Activated CD8-positive, alpha-beta memory T cell treated with anti-CD3 and anti-CD28 coated beads for 36 hours (primary cell): Measurements from ENCODE around the gene ATAD3A. TPM values are rescaled to one million over a fixed set of nuclear protein-coding genes. Genes with fewer than 3 reads are reported as not detected.

Experiments
- total RNA-seq, 2 experiments: library from RNA; stranded (reverse); gene quantifications; one replicate each; pipeline ENCODE4 v1.2.3, GENCODE V29; 2021

The ATAD3A gene
- total RNA-seq, 2 experiments from 2014 or later: 92.8 to 97.5 TPM

Other genes with a start within 250 kb of the ATAD3A start
- 10 to 100 TPM; 76.5 to 80.1 TPM for gene UBE2J2, start 238.3 kb upstream of the ATAD3A start, total RNA-seq
- 1 to 10 TPM; 3.1 to 4.7 TPM for gene SCNN1D, start 231.7 kb upstream of the ATAD3A start, total RNA-seq
- gene ACAP3, start 204.2 kb upstream of the ATAD3A start, total RNA-seq: 10 to 100 TPM; 33.6 to 38.3 TPM
- 10 to 100 TPM; 31.7 to 34.2 TPM for gene PUSL1, start 203.6 kb upstream of the ATAD3A start, total RNA-seq
- 100 to 1,000 TPM; 124 to 125 TPM for gene INTS11, start 187.5 kb upstream of the ATAD3A start, total RNA-seq
- 10 to 100 TPM; 15.6 to 16.0 TPM for gene CPTP, start 187.4 kb upstream of the ATAD3A start, total RNA-seq
- gene TAS1R3, start 180.9 kb upstream of the ATAD3A start, total RNA-seq: under 1 TPM; 0.17 to 0.27 TPM
- gene DVL1, start 162.7 kb upstream of the ATAD3A start, total RNA-seq: 10 to 100 TPM; 43.8 to 45.2 TPM
- gene MXRA8, start 153.6 kb upstream of the ATAD3A start, total RNA-seq: under 1 TPM; 0.29 to 0.55 TPM
- gene AURKAIP1, start 137.0 kb upstream of the ATAD3A start, total RNA-seq: 100 to 1,000 TPM; 164 to 167 TPM
- gene CCNL2, start 112.8 kb upstream of the ATAD3A start, total RNA-seq: 100 to 1,000 TPM; 110 to 112 TPM
- 100 to 1,000 TPM; 191 to 196 TPM for gene MRPL20, start 104.9 kb upstream of the ATAD3A start, total RNA-seq
- not detected for gene ANKRD65, start 90.9 kb upstream of the ATAD3A start, total RNA-seq
- 1 to 10 TPM in 1 of 2 experiments, under 1 TPM in 1; 0.89 to 1.2 TPM for gene VWA1, start 76.5 kb upstream of the ATAD3A start, total RNA-seq
- 1 to 10 TPM; 1.0 to 1.3 TPM for gene ATAD3C, start 62.5 kb upstream of the ATAD3A start, total RNA-seq
- 10 to 100 TPM; 82.9 to 93.1 TPM for gene ATAD3B, start 40.4 kb upstream of the ATAD3A start, total RNA-seq
- under 1 TPM in 1 of 2 experiments, not detected in 1; 0.48 TPM for gene TMEM240, start 28.5 kb downstream of the ATAD3A start, total RNA-seq
- gene SSU72, start 62.7 kb downstream of the ATAD3A start, total RNA-seq: 100 to 1,000 TPM; 121 to 126 TPM
- 1 to 10 TPM; 3.0 to 3.2 TPM for gene FNDC10, start 88.0 kb downstream of the ATAD3A start, total RNA-seq
- 10 to 100 TPM; 40.5 to 41.3 TPM for gene MIB2, start 103.3 kb downstream of the ATAD3A start, total RNA-seq
- 1 to 10 TPM; 2.1 to 2.7 TPM for gene MMP23B, start 120.0 kb downstream of the ATAD3A start, total RNA-seq
- 10 to 100 TPM; 41.1 to 44.3 TPM for gene CDK11B, start 146.8 kb downstream of the ATAD3A start, total RNA-seq
- gene SLC35E2B, start 180.6 kb downstream of the ATAD3A start, total RNA-seq: 10 to 100 TPM; 23.5 to 24.5 TPM
- 10 to 100 TPM; 62.4 to 64.7 TPM for gene CDK11A, start 212.2 kb downstream of the ATAD3A start, total RNA-seq